Measurements from ENCODE around the gene MIB1. TPM values are rescaled to one million over a fixed set of nuclear protein-coding genes. Genes with fewer than 3 reads are reported as not detected.

The MIB1 gene
- total and polyA plus RNA-seq, 2 experiments from 2014 or later: 8.9 to 46.8 TPM

GRCh38 chr18:21851327-21851961 lies 110.9 kb downstream of the MIB1 start:
- H3K27ac ChIP-seq: peak overlapping the region; percentile 90
- H3K9me3 ChIP-seq (ENCODE audit: low read depth): no peaks in the 10 kb centered on the region
- no peaks in the 10 kb centered on the region for H3K27me3 ChIP-seq
- TF ChIP-seq, protein P1, sequence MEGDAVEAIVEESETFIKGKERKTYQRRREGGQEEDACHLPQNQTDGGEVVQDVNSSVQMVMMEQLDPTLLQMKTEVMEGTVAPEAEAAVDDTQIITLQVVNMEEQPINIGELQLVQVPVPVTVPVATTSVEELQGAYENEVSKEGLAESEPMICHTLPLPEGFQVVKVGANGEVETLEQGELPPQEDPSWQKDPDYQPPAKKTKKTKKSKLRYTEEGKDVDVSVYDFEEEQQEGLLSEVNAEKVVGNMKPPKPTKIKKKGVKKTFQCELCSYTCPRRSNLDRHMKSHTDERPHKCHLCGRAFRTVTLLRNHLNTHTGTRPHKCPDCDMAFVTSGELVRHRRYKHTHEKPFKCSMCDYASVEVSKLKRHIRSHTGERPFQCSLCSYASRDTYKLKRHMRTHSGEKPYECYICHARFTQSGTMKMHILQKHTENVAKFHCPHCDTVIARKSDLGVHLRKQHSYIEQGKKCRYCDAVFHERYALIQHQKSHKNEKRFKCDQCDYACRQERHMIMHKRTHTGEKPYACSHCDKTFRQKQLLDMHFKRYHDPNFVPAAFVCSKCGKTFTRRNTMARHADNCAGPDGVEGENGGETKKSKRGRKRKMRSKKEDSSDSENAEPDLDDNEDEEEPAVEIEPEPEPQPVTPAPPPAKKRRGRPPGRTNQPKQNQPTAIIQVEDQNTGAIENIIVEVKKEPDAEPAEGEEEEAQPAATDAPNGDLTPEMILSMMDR (IDR thresholded peaks at IDR 0.05; ENCODE audit: low read depth, low read length): peak; percentile 43
- peaks cover 20% of the 10 kb centered on the region for H3K4me1 ChIP-seq (ENCODE audit: low read depth)
- no peak overlapping the region for H3K4me3 ChIP-seq
- peak in 1 of 2 donors; percentile 46 for DNase-seq (ENCODE audit: low read depth in 1 of 2, low spot score in 1 of 2)
- H3K36me3 ChIP-seq: no peaks in the 10 kb centered on the region

- H3K4me1 ChIP-seq (ENCODE audit: low read depth): peaks cover 20% of the 10 kb centered on the region
- peaks cover 10% of the 10 kb centered on the region for H3K36me3 ChIP-seq
- H3K4me3 ChIP-seq: no peak overlapping the region
- DNase-seq (ENCODE audit: low read depth in 1 of 2, low spot score in 1 of 2): peak; percentile 65 to 76
- TF ChIP-seq, protein P1 (IDR thresholded peaks at IDR 0.05; ENCODE audit: low read depth, low read length): no peak
- H3K27me3 ChIP-seq: no peaks in the 10 kb centered on the region
- H3K9me3 ChIP-seq (ENCODE audit: low read depth): no peaks in the 10 kb centered on the region
- peak overlapping the region; percentile 90 for H3K27ac ChIP-seq
These were observed 112.4 kb downstream of the MIB1 start for GRCh38 chr18:21853016-21853415.

GRCh38 chr18:21853775-21854552 lies 113.4 kb downstream of the MIB1 start:
- TF ChIP-seq, protein P1 (IDR thresholded peaks at IDR 0.05; ENCODE audit: low read depth, low read length): no peak
- Histone ChIP-seq H3K36me3 (peaks cover 18% of the 10 kb centered on the region), H3K4me1 (ENCODE audit: low read depth) (peaks cover 20% of the 10 kb centered on the region)

GRCh38 chr18:21855432-21855831 lies 114.8 kb downstream of the MIB1 start:
- H3K27me3 ChIP-seq: no peaks in the 10 kb centered on the region
- no peak for DNase-seq (ENCODE audit: low read depth in 1 of 2, low spot score in 1 of 2)
- H3K9me3 ChIP-seq (ENCODE audit: low read depth): no peaks in the 10 kb centered on the region
- H3K27ac ChIP-seq: no peak overlapping the region
- H3K4me1 ChIP-seq (ENCODE audit: low read depth): peaks cover 20% of the 10 kb centered on the region
- no peak overlapping the region for H3K4me3 ChIP-seq
- TF ChIP-seq, protein P1 (IDR thresholded peaks at IDR 0.05; ENCODE audit: low read depth, low read length): no peak
- peaks cover 21% of the 10 kb centered on the region for H3K36me3 ChIP-seq

More at GRCh38 chr18:21853775-21854552, 113.4 kb downstream of the MIB1 start:
- H3K27me3 ChIP-seq: no peaks in the 10 kb centered on the region
- peak overlapping the region; percentile 90 for H3K27ac ChIP-seq
- no peaks in the 10 kb centered on the region for H3K9me3 ChIP-seq (ENCODE audit: low read depth)
- H3K4me3 ChIP-seq: no peak overlapping the region
- DNase-seq (ENCODE audit: low read depth in 1 of 2, low spot score in 1 of 2): peak in 1 of 2 donors; percentile 21

DNA sequence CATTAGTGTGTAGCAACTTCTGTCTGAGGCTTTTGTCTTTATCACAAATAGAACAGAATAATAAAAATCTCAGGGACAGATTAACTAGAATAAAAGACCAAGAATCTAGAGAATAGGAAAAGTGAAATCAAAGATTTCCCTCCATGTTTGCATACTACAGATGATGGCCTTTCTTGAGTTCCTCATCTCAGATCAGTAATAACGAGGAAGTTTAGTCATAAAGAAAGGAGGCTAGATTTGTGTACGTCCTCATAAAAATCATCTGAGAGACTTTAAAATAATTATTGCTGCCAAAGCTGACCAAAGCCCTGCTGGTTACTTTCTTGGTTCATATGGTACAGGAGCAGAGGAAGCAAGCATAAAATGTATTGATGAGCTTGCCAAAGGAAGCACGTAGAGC lies 117.3 kb downstream of the MIB1 start:
- no peaks in the 10 kb centered on the region for H3K27me3 ChIP-seq
- H3K27ac ChIP-seq: no peak overlapping the region
- peaks cover 37% of the 10 kb centered on the region for H3K36me3 ChIP-seq
- peaks cover 12% of the 10 kb centered on the region for H3K4me1 ChIP-seq (ENCODE audit: low read depth)
- DNase-seq (ENCODE audit: low read depth in 1 of 2, low spot score in 1 of 2): no peak
- no peak overlapping the region for H3K4me3 ChIP-seq
- TF ChIP-seq, protein P1 (IDR thresholded peaks at IDR 0.05; ENCODE audit: low read depth, low read length): no peak
- H3K9me3 ChIP-seq (ENCODE audit: low read depth): no peaks in the 10 kb centered on the region

Data from cardiac muscle cell (in vitro differentiated cells and primary cell).